T-helper 1 cell treated with Interleukin-12 subunit alpha and Interleukin-12 subunit beta and Interleukin-4 antibody, amounts not matched to agents 30 μg/mL and 1 μg/mL, for 36 hours (primary cell): Measurements from ENCODE around the gene DNLZ.
"Not testable (repeated sequence)": the region's sequence is repeated elsewhere in the genome, so short reads cannot be mapped to it uniquely, and the experiment has no call there.

ENCODE experiments used
- H3K27ac Mint-ChIP-seq: one replicate; pipeline ENCODE4 v1.8.0; 2021; ENCODE audit warnings: mild to moderate bottlenecking, mixed read lengths
- H3K27me3 Mint-ChIP-seq: one replicate; pipeline ENCODE4 v1.8.0; 2021; ENCODE audit warnings: low read depth, mixed read lengths
- H3K36me3 Mint-ChIP-seq: one replicate; pipeline ENCODE4 v1.8.0; 2021; ENCODE audit warnings: low read depth, mixed read lengths
- H3K4me1 Mint-ChIP-seq: one replicate; pipeline ENCODE4 v1.8.0; 2021; ENCODE audit warnings: low read depth, mixed read lengths
- H3K4me3 Mint-ChIP-seq: one replicate; pipeline ENCODE4 v1.8.0; 2021; ENCODE audit warnings: mild to moderate bottlenecking, moderate library complexity, mixed read lengths
- H3K9me3 Mint-ChIP-seq: one replicate; pipeline ENCODE4 v1.8.0; 2021; ENCODE audit warnings: mixed read lengths

DNLZ gene

DNA sequence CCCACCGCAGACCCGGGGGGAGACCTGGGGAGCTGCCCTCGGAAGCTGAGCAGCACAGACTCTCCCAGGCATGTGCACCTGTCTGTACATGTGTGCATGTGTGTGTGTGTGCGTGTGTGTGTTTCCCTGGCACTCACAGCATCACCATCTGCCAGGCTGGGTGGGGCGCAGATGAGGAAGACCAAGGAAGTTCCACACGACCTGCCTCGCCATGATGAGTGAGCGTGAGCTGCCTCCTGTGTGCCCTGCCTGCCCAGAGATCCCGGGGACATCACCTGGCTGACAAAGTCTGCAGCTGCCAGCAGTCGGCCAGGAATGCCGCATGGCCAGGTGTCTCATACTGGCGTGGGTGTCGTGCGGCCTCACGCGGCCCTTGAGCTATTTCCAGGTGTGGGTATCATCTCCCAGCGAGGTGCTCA lies 40.2 kb downstream of the DNLZ start:
- Mint-ChIP-seq H3K9me3 (no peaks in the 10 kb centered on the region), H3K27ac (no peak overlapping the region), H3K4me3 (no peak overlapping the region), H3K36me3 (no peaks in the 10 kb centered on the region), H3K4me1 (no peaks in the 10 kb centered on the region), H3K27me3 (no peaks in the 10 kb centered on the region)

DNA sequence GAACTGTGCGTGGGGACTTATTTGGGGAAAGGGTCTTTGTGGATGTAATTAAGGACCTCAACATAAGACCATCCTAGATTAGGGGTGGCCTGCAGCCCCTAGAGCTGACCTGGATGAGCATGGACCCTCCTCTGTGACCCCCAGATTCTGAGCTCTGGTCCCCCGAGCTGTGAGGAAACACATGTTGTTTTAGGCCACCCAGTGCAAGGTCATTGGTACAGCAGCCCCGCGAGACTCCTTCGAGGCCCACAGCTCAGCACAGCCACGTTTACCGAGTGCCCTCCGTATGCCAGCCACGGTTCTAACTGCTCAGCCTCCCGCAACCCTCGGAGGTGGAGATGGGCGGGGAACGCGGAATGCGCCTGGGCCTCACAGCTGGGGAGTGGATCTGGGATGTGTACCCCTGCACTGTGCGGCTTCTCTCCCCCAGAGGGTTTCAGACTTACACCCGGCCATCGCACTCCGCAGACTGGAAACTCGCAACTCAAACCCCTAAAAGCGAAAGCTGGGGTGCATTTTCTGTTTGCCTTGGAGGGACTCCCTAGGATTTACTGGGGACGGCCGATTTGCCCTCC lies 40.7 kb downstream of the DNLZ start:
- Mint-ChIP-seq H3K27ac (no peak overlapping the region), H3K9me3 (no peaks in the 10 kb centered on the region), H3K27me3 (no peaks in the 10 kb centered on the region), H3K36me3 (no peaks in the 10 kb centered on the region), H3K4me1 (no peaks in the 10 kb centered on the region), H3K4me3 (no peak overlapping the region)

DNA sequence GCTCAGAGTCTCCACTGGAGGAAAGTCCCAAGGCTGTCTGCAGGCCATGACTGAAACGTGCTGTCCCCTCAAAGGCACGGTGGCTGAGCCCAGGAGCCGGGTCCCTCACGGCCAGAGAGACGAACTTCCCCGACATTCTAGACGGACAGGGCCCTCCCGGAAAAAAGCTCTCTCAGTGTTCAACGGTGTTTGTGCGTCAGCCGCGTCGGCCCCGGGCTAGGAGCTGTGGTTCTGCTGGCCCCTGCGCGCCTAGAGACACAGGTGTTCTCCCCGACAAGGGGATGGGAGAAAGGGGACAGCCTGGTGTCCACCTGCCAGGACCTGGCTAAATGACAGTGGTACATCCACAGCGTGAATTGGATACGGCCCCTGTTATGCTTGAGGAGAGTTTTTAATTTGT lies 42.0 kb downstream of the DNLZ start:
- H3K27me3 Mint-ChIP-seq = no peaks in the 10 kb centered on the region
- no peak overlapping the region for H3K4me3 Mint-ChIP-seq
- H3K27ac Mint-ChIP-seq = no peak overlapping the region
- H3K9me3 Mint-ChIP-seq = no peaks in the 10 kb centered on the region
- no peaks in the 10 kb centered on the region for H3K4me1 Mint-ChIP-seq
- no peaks in the 10 kb centered on the region for H3K36me3 Mint-ChIP-seq

- H3K36me3 Mint-ChIP-seq, H3K4me1 Mint-ChIP-seq, H3K4me3 Mint-ChIP-seq, H3K27ac Mint-ChIP-seq, H3K27me3 Mint-ChIP-seq, H3K9me3 Mint-ChIP-seq: not testable (repeated sequence)
These were observed 42.6 kb downstream of the DNLZ start for GRCh38 chr9:136320972-136321371.

- not testable (repeated sequence) for H3K27ac Mint-ChIP-seq
These were observed 43.6 kb downstream of the DNLZ start for GRCh38 chr9:136319955-136320354.

GRCh38 chr9:136319244-136319643 lies 44.3 kb downstream of the DNLZ start:
- peaks cover 22% of the 10 kb centered on the region for H3K9me3 Mint-ChIP-seq
- not testable (repeated sequence) for H3K4me3 Mint-ChIP-seq, H3K36me3 Mint-ChIP-seq, H3K27ac Mint-ChIP-seq, H3K4me1 Mint-ChIP-seq, H3K27me3 Mint-ChIP-seq

More at GRCh38 chr9:136319955-136320354, 43.6 kb downstream of the DNLZ start:
- not testable (repeated sequence) for H3K36me3 Mint-ChIP-seq, H3K4me1 Mint-ChIP-seq, H3K4me3 Mint-ChIP-seq, H3K27me3 Mint-ChIP-seq
- peaks cover 15% of the 10 kb centered on the region for H3K9me3 Mint-ChIP-seq

- Mint-ChIP-seq H3K4me3 (no peak overlapping the region), H3K36me3 (peaks cover 6% of the 10 kb centered on the region), H3K4me1 (no peaks in the 10 kb centered on the region), H3K27ac (no peak overlapping the region), H3K27me3 (no peaks in the 10 kb centered on the region), H3K9me3 (peaks cover 22% of the 10 kb centered on the region)
These were observed 44.7 kb downstream of the DNLZ start for GRCh38 chr9:136318776-136319241.

- Mint-ChIP-seq H3K27ac (no peak overlapping the region), H3K4me3 (no peak overlapping the region), H3K27me3 (no peaks in the 10 kb centered on the region), H3K36me3 (peaks cover 6% of the 10 kb centered on the region), H3K4me1 (no peaks in the 10 kb centered on the region), H3K9me3 (peaks cover 22% of the 10 kb centered on the region)
These were observed 45.3 kb downstream of the DNLZ start for GRCh38 chr9:136318111-136318775.

DNA sequence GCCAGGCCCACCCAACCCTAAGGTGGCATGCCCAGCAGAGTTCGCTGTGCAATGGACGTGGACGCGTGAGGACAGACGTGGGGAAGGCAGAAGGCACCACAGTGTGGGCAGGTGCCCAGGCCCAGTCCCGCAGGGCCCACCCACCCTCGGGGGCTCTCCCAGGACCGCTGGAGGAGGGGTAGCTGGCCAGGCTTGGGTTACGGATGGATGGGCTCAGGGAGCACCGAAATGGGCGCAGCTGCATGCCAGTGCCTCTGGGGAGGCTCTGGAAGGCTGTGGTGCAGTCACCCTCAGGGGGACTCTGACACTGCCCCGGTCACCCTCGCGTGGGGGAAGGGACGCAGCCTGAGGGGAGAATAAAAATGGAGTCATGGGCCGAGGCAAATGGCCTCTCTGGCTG lies 45.8 kb downstream of the DNLZ start:
- peaks cover 6% of the 10 kb centered on the region for H3K36me3 Mint-ChIP-seq
- no peaks in the 10 kb centered on the region for H3K4me1 Mint-ChIP-seq
- H3K27me3 Mint-ChIP-seq = no peaks in the 10 kb centered on the region
- H3K9me3 Mint-ChIP-seq = peaks cover 22% of the 10 kb centered on the region
- H3K4me3 Mint-ChIP-seq = no peak overlapping the region
- no peak overlapping the region for H3K27ac Mint-ChIP-seq

DNA sequence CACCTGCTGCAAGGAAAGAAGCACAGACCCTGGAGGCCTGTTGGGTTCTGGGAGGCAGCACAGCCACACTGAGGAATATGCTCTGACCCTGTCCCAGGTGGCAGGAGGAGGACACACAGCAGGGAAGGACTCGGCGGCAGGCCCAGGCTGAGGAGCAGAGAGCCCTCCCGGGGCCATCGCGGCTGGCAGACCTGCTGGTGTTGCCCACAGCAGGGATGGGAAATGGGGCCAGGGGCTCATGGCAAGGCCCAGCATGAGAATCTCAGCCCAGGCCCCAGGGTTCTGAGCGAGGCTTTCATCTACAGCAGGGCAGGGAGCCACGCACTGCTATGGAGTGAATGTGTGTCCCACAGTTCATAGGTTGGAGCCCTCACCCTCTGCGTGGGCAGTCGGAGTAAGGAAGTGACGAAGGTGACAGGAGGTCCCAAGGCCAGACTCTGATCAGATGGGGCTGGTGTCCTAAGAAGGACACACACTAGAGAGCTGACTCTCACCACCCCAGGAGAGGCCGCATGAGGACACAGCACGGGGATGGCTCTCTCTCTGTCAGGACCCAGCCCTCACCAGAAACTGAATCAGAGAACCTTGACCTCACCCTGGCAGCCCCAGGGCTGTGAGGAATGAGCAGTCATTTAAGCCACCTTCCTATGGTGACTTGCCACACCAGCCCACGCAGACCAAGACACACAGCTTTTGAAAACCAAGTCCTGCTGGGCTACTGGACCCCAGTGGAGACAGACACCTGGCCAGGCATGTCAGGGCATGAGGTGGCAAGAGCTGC lies 46.5 kb downstream of the DNLZ start:
- H3K4me1 Mint-ChIP-seq = no peaks in the 10 kb centered on the region
- H3K36me3 Mint-ChIP-seq = peaks cover 6% of the 10 kb centered on the region
- peaks cover 22% of the 10 kb centered on the region for H3K9me3 Mint-ChIP-seq
- H3K27ac Mint-ChIP-seq = no peak overlapping the region
- H3K27me3 Mint-ChIP-seq = no peaks in the 10 kb centered on the region
- H3K4me3 Mint-ChIP-seq = no peak overlapping the region

- Mint-ChIP-seq H3K9me3 (peaks cover 22% of the 10 kb centered on the region), H3K27ac (no peak overlapping the region), H3K27me3 (no peaks in the 10 kb centered on the region), H3K4me3 (no peak overlapping the region), H3K4me1 (no peaks in the 10 kb centered on the region), H3K36me3 (peaks cover 6% of the 10 kb centered on the region)
These were observed 47.2 kb downstream of the DNLZ start for GRCh38 chr9:136316271-136316751.

DNA sequence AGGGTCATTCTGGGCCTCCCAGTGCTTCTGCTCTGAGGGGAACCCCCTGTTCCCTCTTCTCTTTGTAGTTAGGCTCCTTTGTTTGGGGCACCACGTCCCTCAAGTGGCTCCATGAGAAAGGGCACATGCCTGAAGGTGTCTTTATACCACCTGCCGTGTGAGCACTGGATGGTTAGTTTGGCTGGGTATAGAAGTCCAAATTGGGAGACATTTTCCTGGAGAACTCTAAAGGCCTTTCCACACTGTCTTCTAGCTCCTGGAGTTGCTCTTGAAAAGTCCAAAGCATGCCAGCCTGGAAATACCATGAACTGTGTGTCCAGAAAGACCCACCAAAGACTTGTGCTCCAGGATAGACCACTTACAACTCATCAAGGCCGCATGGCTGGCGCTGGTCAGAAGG lies 48.6 kb downstream of the DNLZ start:
- no peaks in the 10 kb centered on the region for H3K27me3 Mint-ChIP-seq
- H3K27ac Mint-ChIP-seq = no peak overlapping the region
- H3K4me3 Mint-ChIP-seq = no peak overlapping the region
- H3K4me1 Mint-ChIP-seq = no peaks in the 10 kb centered on the region
- peaks cover 6% of the 10 kb centered on the region for H3K36me3 Mint-ChIP-seq
- peaks cover 22% of the 10 kb centered on the region for H3K9me3 Mint-ChIP-seq

GRCh38 chr9:136314056-136314416 lies 49.5 kb downstream of the DNLZ start:
- H3K27me3 Mint-ChIP-seq = no peaks in the 10 kb centered on the region
- no peaks in the 10 kb centered on the region for H3K4me1 Mint-ChIP-seq
- H3K9me3 Mint-ChIP-seq = peaks cover 22% of the 10 kb centered on the region
- H3K4me3 Mint-ChIP-seq = no peak overlapping the region
- H3K36me3 Mint-ChIP-seq = peaks cover 6% of the 10 kb centered on the region
- no peak overlapping the region for H3K27ac Mint-ChIP-seq

GRCh38 chr9:136313111-136314055 lies 50.2 kb downstream of the DNLZ start:
- H3K4me1 Mint-ChIP-seq = no peaks in the 10 kb centered on the region
- no peak overlapping the region for H3K4me3 Mint-ChIP-seq
- no peaks in the 10 kb centered on the region for H3K27me3 Mint-ChIP-seq
- H3K36me3 Mint-ChIP-seq = peaks cover 6% of the 10 kb centered on the region
- peaks cover 22% of the 10 kb centered on the region for H3K9me3 Mint-ChIP-seq
- no peak overlapping the region for H3K27ac Mint-ChIP-seq
